A549 (cell line): ENCODE data around the gene NEK5.

Experiments used
- CBX2 ChIP-seq: fragments of 200-600 bp; sonication (generic); IDR thresholded peaks from 2 replicates; pipeline ENCODE4 v1.6.1; 2016; ENCODE audit warnings: low read depth, mild to moderate bottlenecking, borderline replicate concordance
- CBX8 ChIP-seq: fragments of 200-600 bp; sonication (generic); IDR thresholded peaks from 2 replicates; pipeline ENCODE4 v1.6.1; 2016
- CTCF ChIP-seq: fragments of >200 bp; sonication (Bioruptor Twin); formaldehyde crosslinking; IDR thresholded peaks from 3 replicates; pipeline ENCODE4 v1.5.1; 2016
- MAFK ChIP-seq: fragments of 450-650 bp; IDR thresholded peaks from 2 replicates; pipeline ENCODE4 v1.6.1; 2014; ENCODE audit not compliant: partially characterized antibody
- MAZ ChIP-seq: fragments of 150-350 bp; IDR thresholded peaks from 2 replicates; pipeline ENCODE4 v1.6.1; 2014; ENCODE audit warnings: antibody characterized with exemption, low read depth, low read length, borderline replicate concordance
- MYC ChIP-seq: IDR thresholded peaks from 2 replicates; pipeline ENCODE4 v1.6.1; 2012; ENCODE audit warnings: mild to moderate bottlenecking, inconsistent platforms, low read length, improper control_type of control experiment, borderline replicate concordance
- NFE2L2 ChIP-seq: fragments of 150-350 bp; conservative IDR thresholded peaks from 2 replicates; pipeline ENCODE4 v1.6.1; 2014; ENCODE audit warnings: low read length
- PBX3 ChIP-seq: IDR thresholded peaks from 2 replicates; pipeline ENCODE4 v1.6.1; 2012
- POLR2A ChIP-seq: IDR thresholded peaks from 2 replicates; pipeline ENCODE4 v1.6.1; 2012; ENCODE audit warnings: mild to moderate bottlenecking, low read length
- RARB ChIP-seq: fragments of 250-450 bp; sonication (Bioruptor Pico); IDR thresholded peaks from 2 replicates; pipeline ENCODE4 v1.8.0; 2021; ENCODE audit warnings: mild to moderate bottlenecking, moderate library complexity
- REST ChIP-seq: fragments of 200-600 bp; sonication (generic); IDR thresholded peaks from 2 replicates; pipeline ENCODE4 v1.6.1; 2016; ENCODE audit warnings: antibody characterized with exemption, mild to moderate bottlenecking, moderate library complexity
- USF2 ChIP-seq: fragments of 450-650 bp; IDR thresholded peaks from 2 replicates; pipeline ENCODE4 v1.6.1; 2014; ENCODE audit warnings: antibody characterized with exemption
- ZC3H11A ChIP-seq: fragments of 450-650 bp; IDR thresholded peaks from 2 replicates; pipeline ENCODE4 v1.6.1; 2014; ENCODE audit warnings: antibody characterized with exemption, mild to moderate bottlenecking

GRCh38 chr13:52047463-52047862 lies 81.4 kb downstream of the NEK5 start:
- TF ChIP-seq POLR2A (no peak), CBX8 (no peak), CTCF (no peak), MYC (no peak), REST (no peak), CBX2 (no peak), NFE2L2 (no peak), USF2 (no peak), MAZ (no peak), PBX3 (no peak), MAFK (no peak), RARB (CRISPR knock-in tag) (no peak), ZC3H11A (no peak)
